Stimulated activated CD8-positive, alpha-beta memory T cell treated with anti-CD3 and anti-CD28 coated beads, Interleukin-4, amount 100 ng/mL, for 1 hour (primary cell): Measurements from ENCODE around the gene RTL1.

Experiments
- DNase-seq, 2 donors: peaks; one replicate each; pipeline ENCODE4 v3.0.0-alpha.2; 2020; ENCODE audit warnings: low read depth in 2 of 2, low spot score in 1 of 2

The RTL1 gene

GRCh38 chr14:100851586-100851916 is 52.0 kb downstream of the RTL1 start:
- DNase-seq, result no peak

DNA sequence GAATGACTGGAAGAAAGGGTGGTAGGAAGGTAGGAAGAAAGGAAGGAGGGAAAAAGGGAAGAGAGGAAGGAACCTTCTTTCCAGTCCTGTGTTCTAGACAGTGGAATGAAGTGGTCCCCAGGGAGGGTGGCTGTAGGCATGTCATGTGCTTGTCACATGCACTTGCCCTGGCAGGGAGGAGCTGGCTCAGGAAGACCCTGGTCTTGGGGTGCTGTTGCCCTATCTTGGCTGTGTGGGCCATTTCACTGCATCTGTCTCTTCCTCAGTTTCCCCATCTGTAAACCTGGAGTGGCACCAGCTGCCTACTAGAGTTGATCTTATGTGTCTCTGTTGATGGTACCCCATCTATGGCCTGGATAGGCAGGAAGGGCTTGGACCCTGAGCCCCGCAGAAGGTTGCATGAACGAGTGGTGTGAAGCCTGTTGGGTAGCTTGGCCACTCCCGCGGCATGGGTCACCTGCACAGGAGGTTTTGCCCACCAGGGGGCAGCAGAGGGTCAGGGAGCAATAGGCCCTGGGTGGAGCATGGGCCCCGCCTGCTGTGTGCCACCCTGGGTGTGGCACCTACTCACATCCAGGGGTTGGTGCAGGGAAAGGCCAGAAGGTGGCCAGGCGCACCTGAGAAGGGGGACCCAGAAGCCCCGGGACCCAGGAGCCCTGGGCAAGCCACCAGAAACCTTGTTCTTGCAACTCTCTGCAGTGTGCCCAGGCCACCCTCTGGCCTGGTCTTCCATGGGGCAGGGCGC is 52.5 kb downstream of the RTL1 start:
- DNase-seq, result peak; percentile 50 to 66

DNA sequence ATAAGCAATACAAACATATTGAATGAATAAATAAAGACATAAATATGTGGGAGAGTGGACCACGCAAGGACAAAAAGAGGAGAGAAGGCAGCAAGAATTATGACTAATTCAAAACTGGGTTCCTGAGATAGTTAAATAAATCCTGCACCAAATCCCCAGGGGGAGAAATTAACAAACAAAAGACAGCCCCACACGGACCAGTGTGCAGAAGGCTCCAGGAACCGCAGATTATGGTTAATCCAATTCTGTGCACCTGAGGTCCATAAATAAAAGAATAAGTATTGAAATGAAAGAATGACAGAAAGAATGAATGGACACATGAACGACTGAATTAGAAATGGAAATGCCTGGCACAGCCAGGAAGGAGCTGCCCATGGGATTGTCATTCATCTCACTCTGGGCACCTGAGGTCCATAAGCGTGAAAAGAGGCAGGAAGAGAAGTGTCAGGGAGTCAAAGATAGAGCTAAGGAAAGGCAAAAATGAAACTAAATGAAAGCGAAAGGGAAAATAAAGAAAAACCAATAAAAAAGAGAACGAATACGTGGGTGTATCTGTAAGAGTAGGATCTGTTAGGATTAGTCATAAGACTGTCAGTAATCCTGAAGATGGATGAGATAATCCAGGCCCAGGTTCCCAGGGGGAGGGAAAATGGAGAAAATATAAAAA is 54.3 kb downstream of the RTL1 start:
- no peak for DNase-seq

GRCh38 chr14:100846309-100846859 is 57.1 kb downstream of the RTL1 start:
- DNase-seq, result no peak

DNA sequence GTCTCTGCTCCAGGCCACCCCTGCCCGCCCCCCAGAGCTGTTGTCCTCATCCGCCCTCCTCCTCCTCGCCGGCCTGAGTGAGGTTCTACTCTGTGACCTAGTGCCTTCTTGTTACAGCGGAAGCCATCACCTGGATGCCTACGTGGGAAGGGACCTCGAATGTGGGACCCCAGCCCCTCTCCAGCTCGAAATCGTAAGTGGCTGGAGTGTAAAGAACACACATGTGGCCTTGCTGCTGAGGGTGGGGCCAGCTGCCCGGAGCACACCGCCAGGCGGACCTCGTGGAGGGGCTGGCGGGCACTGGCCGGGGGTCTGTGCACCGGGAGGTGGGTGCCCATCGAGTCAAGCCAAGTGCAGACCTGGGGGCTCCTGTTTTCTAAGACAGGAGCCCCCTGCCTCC is 58.2 kb downstream of the RTL1 start:
- no peak for DNase-seq

DNA sequence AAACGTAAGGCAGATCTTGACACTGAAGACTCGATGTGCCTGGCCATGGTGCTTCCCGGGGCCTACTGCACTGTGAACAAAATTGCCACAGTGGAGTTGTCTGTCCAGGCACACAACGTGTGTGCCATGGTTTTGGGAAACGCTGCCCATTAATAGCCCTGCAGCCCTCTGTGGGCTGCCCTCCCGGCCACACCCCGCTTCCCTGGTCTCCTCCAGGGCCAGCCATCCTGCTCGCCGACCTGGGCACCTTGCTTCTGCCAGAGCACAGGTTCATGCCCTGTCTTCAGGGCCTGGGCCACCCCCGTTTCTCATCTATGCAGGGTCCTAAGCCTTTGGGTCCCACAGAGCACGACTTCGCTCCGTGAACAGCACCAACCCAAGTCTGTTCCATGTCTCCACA is 58.7 kb downstream of the RTL1 start:
- DNase-seq, result no peak

GRCh38 chr14:100844421-100844820 is 59.1 kb downstream of the RTL1 start:
- DNase-seq, result no peak

DNA sequence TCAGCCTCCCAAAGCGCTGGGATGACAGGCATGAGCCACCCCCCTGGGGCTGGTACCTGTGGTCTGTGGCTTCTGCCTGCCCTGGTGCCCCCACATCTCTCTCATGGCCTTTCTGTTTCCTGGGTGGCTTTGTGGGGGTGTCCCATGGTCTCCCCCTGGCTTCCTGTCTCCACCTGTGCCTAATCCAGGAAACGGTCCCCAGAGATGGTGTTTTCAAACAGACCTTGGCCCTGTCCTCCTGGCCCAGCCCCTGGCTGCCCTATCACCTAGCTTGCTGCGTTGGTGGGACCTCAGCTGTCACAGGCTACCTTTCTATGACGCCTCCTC is 59.5 kb downstream of the RTL1 start:
- no peak for DNase-seq

DNA sequence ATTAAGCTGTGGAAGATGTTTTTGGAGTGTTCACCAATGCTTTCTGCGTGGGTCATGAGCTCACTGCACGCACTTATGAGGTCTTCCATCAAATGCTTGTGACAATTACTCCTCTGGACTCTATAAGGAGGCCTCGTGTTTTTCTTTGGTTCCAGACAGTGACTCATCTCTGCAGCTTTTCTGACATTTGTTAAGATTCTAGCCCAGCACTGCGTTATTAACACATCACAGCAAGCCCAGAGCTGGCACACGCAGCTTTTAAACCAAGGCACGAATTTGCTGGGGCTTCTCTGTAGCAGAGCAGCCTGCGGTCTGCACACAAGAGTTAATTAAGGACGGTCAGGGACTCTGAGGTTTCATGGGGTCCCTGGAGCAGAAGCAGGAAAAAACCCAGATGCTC is 60.7 kb downstream of the RTL1 start:
- DNase-seq, result no peak

- no peak for DNase-seq
Observed at GRCh38 chr14:100841761-100842403, 61.6 kb downstream of the RTL1 start.

DNA sequence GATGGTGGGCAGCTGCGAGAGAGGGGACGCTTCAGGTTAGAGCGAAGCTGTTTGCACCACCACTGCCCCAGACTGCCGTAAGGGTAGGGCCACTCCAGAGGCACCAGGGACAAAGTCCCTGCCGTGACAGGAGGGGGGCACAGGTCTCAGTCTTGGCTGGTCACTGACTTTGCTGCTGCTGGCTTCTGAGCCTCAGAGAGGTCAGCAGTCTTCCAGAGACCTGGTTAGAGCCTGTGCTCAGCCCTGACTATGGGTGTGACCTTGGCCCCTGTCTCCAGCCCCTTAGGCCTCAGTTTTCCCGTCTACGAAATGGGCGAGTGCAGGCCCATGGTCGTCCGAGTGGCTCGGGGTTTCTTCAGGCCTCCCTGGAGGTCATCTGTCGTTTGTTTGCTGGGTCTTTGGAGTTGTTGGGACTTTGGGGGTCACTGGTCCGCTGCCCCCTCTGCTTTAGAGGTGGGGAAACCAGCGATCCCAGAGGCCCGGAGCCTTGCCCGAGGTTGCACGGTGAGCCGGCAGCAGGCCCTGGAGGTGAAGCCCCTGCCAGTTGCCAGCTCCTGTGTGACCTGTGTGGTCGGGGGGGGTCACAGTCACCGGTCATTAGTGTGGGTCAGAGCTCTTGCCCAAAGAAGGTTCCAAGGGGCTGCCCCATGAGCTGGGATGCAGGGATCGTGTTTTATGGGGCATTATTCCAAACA is 62.3 kb downstream of the RTL1 start:
- no peak for DNase-seq

- no peak for DNase-seq
Observed at GRCh38 chr14:100840286-100841065, 63.0 kb downstream of the RTL1 start.

- DNase-seq, result no peak
Observed at GRCh38 chr14:100839681-100840111, 63.8 kb downstream of the RTL1 start.

DNA sequence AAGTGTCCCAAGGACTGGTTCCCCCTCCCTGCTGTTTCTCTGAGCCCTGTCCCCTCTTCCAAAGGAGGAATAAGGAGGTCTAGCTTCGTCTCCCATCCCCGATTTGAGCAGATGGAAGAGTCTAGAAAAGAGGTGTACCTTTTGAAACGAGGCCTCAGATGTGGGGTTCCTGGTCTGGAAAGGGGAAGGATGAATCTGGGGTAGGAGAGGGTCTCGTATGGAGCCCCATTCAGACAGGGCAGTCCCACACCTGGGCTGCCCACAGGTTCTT is 64.3 kb downstream of the RTL1 start:
- no peak for DNase-seq

DNA sequence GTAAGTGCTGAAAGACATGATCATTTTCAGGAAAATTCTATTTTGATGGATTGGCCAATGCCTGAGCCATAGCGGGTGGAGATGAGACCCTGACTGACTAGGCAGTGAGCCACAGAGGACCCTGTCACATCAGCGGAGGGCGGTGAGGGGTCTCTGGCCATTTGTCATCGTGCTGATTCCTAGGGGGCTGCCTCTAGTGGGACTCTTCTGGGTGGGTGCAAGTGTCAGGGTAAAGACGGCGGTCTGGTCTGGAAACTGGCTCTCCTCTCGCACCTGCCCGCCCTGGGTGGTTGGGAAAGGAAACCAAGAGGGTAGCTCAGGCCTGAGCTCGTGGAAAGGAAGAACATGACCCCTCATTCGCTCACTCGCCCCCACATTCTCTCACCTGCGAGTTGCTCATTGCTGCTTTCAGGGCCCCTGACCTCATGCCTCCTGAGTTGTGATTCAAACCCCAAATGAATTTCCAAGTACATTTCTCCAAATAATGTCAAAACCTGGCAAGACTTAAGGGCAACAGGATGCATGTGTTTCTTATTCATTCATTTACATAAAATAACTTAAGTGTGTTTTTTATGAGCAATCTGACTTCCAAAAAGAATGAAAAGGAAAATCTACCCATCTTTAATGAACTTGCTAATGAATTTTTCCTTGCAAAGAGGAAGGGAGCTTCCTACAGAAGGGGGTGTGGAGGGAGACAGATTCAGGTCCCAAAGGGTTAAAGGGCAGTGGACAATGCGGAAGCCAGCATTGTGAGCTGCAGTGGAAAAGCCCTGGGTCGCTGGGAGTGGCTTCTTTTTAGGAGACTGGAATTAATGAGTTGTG is 64.8 kb downstream of the RTL1 start:
- no peak for DNase-seq

GRCh38 chr14:100837805-100838350 is 65.6 kb downstream of the RTL1 start:
- DNase-seq, result no peak

DNA sequence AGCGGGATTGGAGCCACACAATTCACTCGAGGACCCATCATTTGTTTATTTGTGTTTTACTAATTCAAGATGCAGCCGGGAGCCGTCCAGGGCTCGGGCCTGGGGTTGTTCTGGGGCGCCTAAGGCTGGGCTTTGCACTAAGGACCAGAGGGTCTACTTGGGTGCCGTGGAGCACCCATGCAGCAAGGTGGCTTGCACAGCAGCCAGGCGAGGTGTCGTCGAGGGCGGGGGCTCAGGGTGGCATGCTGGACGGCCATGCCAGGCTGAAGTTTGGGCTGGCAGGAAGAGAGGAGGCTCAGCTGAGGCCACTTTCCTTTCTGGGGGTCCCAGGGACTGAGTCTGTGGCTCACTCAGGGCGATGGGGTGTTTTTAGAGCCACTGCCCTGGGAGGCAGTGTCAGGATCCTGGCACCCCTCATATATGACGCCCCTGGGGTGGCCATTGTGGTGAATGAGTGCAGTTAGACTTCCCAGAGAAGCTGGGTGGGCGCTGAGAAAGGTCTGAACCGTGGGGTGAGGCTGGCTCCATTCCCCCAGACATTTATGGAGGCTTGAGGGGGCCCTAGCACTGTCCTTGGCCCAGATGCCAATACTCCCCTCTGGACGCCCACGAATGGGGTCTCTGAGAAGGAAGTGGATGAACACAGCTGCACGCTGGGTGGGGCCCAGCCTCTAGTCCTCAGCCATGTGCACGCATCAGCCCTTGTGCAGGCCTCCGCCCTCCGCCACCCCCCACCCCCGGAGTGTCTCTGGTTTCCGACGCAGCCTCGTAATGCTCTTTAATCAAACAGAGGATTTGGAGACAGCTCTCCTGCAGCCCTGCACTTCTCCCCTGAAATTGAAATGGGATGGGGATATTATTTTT is 66.3 kb downstream of the RTL1 start:
- no peak for DNase-seq

DNA sequence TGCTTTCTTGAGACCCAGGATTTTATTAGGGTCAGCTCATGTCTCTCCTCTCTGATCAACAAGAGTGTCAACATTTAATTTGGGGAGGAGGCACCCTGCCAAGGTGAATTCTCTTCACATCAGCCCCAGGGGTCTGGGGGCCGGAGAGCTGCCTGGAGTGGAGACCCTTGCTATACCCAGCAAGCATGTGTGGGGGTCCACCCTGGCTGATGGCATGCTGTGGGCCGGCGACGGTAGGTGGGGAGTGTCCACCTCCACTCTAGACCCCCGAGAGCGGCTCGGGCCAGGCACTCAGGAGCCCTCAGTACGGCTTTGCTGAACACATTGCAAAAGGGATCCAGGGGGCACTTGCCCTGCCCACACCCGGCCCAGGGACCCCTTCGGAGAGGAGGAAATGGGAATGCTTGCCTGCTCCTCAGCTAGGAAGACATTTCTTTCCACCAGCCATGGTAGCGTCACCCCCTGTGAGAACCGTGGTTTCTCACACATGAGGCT is 67.2 kb downstream of the RTL1 start:
- no peak for DNase-seq
